Bronchus fibroblast of lung (primary cell): ENCODE measurements around the gene SPAAR. TPM values are rescaled to one million over a fixed set of nuclear protein-coding genes. Genes with fewer than 3 reads are reported as not detected.

Experiments
- total RNA-seq: library from RNA; depleted of rRNA; stranded (reverse); fragments of >200 nt; gene quantifications from 2 replicates; pipeline ENCODE4 v1.2.3, GENCODE V29; 2015

SPAAR gene, protein sequence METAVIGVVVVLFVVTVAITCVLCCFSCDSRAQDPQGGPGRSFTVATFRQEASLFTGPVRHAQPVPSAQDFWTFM
- total RNA-seq: 0.34 TPM in 1 of 2 replicates, not detected in the other

DNA sequence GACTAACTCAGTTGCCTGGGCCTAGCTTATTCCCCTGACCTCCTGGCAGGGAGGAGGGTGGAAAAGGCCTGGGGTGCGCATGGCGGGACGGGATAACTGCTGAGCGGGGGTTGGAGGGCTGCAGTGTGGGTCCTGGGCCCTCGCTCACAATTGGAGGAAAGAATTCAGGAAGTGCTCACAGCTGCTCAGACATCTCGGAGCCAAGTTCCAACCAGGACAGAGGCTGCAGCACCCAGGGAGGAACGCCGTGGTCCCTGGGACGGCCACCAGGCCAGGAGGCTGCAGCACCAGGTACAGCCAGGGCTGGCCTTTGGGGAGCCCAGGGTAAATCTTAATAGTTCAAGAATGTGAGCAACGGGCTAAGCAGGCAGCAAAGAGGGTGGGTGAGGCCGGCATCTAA, at the start of gene SPAAR:
Gene SPAAR, plus strand, starts transcription at position 217 of the 400 bp plus-strand sequence. CDS start 974 bp downstream, outside the sequence.

DNA sequence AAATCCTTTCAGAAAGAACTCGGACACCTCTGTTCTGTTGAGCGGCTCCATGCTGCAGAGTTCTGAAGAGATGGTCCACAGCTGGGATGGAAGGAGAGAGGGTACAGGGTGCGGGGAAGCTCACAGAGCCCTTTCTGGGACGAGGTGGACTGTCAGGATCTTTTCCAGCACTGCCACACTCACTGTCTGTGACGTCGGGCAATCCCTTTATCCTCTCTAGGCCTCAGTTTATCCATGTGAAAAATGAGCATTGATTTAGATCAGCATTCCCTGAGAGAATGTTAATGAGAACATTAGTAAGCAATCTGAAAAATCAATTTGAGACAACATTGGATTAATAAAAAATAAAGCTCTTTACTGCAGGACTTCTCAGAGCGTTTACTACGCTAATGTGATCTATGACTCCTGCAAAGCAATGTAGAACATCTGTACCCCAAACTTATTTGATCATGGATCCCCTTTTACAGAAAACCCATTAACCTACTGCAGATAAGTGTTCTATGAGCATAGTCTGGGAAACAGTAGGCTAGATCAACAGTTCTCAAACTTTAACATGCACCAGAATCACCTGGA, 38.9 kb upstream of the SPAAR start, which contains the start of gene OR13J1:
Gene OR13J1, minus strand, starts transcription at position 51 of the 573 bp plus-strand sequence. Its CDS starts 0 bp downstream, at position 51.

DNA sequence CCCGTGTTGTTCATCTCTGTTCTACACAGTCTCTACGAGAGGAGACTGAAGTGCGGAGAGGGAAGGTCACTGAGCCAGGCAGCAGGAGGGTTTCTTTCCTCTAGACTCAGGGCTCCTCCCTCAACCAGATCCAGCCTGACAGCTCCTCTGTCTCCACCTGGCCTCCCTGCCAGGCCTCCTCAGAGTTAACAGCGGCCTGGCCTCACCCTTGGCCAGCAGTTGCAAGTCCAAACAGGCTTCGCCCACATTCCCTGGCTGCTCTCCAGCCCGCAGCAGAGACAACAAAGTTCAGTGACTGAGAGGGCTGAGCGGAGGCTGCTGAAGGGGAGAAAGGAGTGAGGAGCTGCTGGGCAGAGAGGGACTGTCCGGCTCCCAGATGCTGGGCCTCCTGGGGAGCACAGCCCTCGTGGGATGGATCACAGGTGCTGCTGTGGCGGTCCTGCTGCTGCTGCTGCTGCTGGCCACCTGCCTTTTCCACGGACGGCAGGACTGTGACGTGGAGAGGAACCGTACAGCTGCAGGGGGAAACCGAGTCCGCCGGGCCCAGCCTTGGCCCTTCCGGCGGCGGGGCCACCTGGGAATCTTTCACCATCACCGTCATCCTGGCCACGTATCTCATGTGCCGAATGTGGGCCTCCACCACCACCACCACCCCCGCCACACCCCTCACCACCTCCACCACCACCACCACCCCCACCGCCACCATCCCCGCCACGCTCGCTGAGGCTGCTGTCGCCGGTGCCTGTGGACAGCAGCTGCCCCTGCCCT, 3.2 kb upstream of the SPAAR start, which contains the start of gene HRCT1:
Gene HRCT1, plus strand, starts transcription at position 291 of the 768 bp plus-strand sequence. Its CDS starts 86 bp downstream, at position 377.

DNA sequence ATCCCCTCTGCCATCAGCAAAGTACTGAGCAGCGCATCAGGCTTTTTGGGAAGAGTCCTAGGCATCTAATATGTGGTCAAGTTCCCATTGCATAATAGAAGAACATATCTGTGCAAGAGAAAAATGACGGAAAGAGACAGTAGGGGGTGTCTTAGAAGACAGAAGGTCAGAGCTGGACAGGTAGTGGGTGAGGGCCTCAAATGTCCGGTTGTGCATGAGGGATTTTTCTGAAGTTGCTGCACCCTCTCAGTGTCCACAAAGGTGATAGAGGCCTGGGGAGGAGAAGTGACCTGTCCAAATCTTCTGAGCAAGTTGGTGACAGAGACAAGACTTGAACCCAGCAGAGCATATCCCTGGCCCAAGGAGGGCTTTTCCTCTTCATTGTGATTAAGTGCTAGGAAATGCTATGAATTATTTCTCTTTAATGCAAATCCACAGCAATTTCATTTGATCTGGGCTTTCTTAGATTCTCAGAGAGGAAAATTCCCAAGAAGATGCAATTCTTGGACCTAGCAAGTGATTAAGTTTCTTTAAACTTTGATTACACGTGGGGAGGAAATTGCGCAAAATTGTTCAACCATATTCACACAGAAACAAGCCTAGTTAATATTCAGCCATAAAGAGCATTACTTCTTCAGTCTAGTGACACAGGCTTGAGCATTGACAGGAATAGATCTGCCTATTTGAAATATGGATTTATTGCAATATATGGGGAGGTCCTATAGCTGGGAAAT, 49.0 kb downstream of the SPAAR start, which contains the start of gene OR2S2:
Gene OR2S2, minus strand, starts transcription at position 51 of the 734 bp plus-strand sequence. CDS start 56 bp downstream, outside the sequence.

Other genes starting within 250 kb of the SPAAR start
- 15.0 and 16.5 TPM in 2 replicates for gene ARHGEF39, start 244.3 kb upstream of the SPAAR start, total RNA-seq
- 0.74 and 0.84 TPM in 2 replicates for gene CA9, start 235.6 kb upstream of the SPAAR start, total RNA-seq
- gene TPM2, start 219.6 kb upstream of the SPAAR start, total RNA-seq: 521 and 660 TPM in 2 replicates
- gene TLN1, start 177.3 kb upstream of the SPAAR start, total RNA-seq: 279 and 318 TPM in 2 replicates
- 59.6 and 73.3 TPM in 2 replicates for gene CREB3, start 176.8 kb upstream of the SPAAR start, total RNA-seq
- gene GBA2, start 160.3 kb upstream of the SPAAR start, total RNA-seq: 23.9 and 25.1 TPM in 2 replicates
- 10.1 and 10.6 TPM in 2 replicates for gene RGP1, start 160.2 kb upstream of the SPAAR start, total RNA-seq
- gene MSMP, start 155.2 kb upstream of the SPAAR start, total RNA-seq: not detected in 2 replicates
- gene NPR2, start 117.9 kb upstream of the SPAAR start, total RNA-seq: 16.3 and 17.7 TPM in 2 replicates
- 1.5 and 2.4 TPM in 2 replicates for gene SPAG8, start 97.2 kb upstream of the SPAAR start, total RNA-seq
- gene HINT2, start 94.4 kb upstream of the SPAAR start, total RNA-seq: 31.3 and 46.1 TPM in 2 replicates
- not detected in 2 replicates for gene FAM221B, start 80.8 kb upstream of the SPAAR start, total RNA-seq
- gene TMEM8B, start 80.3 kb upstream of the SPAAR start, total RNA-seq: 3.9 and 4.3 TPM in 2 replicates
- not detected in 2 replicates for gene OR13J1, start 39.1 kb upstream of the SPAAR start, total RNA-seq
- gene HRCT1, start 3.3 kb upstream of the SPAAR start, total RNA-seq: 3.2 and 5.4 TPM in 2 replicates
- not detected in 2 replicates for gene OR2S2, start 48.7 kb downstream of the SPAAR start, total RNA-seq
- gene RECK, start 127.4 kb downstream of the SPAAR start, total RNA-seq: 7.4 and 11.3 TPM in 2 replicates
- gene GLIPR2, start 227.2 kb downstream of the SPAAR start, total RNA-seq: 28.7 and 30.8 TPM in 2 replicates